Epithelial cell of esophagus (primary cell): ENCODE data around the gene IL15.

Experiments used
- DNase-seq: peaks from one replicate; pipeline ENCODE4 v3.0.0; 2010; ENCODE audit warnings: low read depth
- H3K4me3 ChIP-seq: 2 replicates; pipeline ENCODE4 v1.5.1; 2011; ENCODE audit warnings: mild to moderate bottlenecking, low read length, control low read depth
- CTCF ChIP-seq: IDR thresholded peaks from 2 replicates; pipeline ENCODE4 v1.5.1; 2011; ENCODE audit warnings: low read depth, mild to moderate bottlenecking, low read length, control low read depth, inconsistent platforms; ENCODE audit not compliant: insufficient read depth; ENCODE audit errors: missing control alignments

The IL15 gene

GRCh38 chr4:141706445-141706844, 70.1 kb downstream of the IL15 start:
- TF ChIP-seq CTCF = no peak
- no peak overlapping the region for H3K4me3 ChIP-seq
- DNase-seq = no peak

DNA sequence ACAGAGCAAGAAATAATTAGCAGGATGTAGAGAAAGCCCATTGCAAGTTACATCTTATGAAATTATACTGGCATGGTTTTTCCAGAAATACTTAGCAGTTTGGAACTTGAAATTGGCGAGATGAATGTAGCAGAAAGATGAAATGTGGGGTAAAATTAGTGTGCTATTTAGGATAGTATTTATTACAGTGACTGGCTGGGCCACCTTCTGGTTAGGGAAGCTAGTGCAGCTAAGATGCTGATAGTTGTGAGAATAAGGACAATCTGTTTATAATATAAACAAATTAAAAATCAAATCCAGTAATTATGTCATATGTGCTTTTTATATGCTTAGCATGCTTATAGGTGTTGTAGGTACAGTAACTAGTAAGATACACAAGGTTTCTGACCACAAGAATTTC, 74.8 kb downstream of the IL15 start:
- H3K4me3 ChIP-seq = no peak overlapping the region
- DNase-seq = peak; percentile 46
- peak; percentile 85 for TF ChIP-seq CTCF

GRCh38 chr4:141713185-141713584, 76.8 kb downstream of the IL15 start:
- TF ChIP-seq CTCF = no peak
- no peak for DNase-seq
- H3K4me3 ChIP-seq = no peak overlapping the region

DNA sequence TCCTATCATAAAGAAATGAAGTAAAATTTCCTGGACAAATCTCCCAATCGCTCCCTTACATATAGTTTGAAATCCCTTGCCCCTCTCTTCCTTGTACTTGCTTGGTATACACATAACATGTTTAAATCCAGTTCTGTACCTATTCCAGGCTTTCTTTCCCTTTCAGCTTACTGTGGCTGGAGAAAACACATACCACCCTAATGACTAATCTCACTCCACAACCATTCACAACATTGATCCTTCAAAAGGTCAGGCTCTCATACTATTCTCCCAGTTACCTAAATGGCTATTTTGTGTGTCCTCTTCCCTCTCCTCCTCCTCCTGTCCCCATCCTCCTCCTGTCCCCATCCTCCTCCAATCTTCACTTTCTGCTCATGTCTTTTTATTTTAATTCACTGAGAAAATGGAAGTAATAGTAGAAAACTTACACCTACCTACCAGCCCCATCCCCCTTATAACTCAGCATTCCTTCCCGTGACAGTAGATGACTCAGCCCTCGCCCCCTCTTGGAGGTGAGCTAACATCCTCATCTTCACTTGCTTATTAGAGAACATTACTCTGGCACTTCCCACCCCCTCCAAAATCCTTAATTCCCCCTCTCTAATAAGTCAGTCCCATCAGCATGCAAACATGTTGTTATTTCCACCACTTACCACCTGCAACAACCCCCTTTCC, 77.5 kb downstream of the IL15 start:
- TF ChIP-seq CTCF = no peak
- peak; percentile 55 for DNase-seq
- no peak overlapping the region for H3K4me3 ChIP-seq

GRCh38 chr4:141719585-141719984, 83.2 kb downstream of the IL15 start:
- DNase-seq = no peak
- no peak for TF ChIP-seq CTCF
- no peak overlapping the region for H3K4me3 ChIP-seq

- H3K4me3 ChIP-seq = no peak overlapping the region
- no peak for DNase-seq
- no peak for TF ChIP-seq CTCF
These were observed 84.8 kb downstream of the IL15 start for GRCh38 chr4:141721174-141721573.

GRCh38 chr4:141724646-141725045, 88.3 kb downstream of the IL15 start:
- no peak for TF ChIP-seq CTCF
- no peak for DNase-seq
- no peak overlapping the region for H3K4me3 ChIP-seq
